PC-9 (cell line): ENCODE measurements around the gene SLC44A5. TPM values are rescaled to one million over a fixed set of nuclear protein-coding genes. Genes with fewer than 3 reads are reported as not detected.

ENCODE experiments used
- BruUV-seq: library from RNA; stranded (reverse); fragments of 400-500 nt; replicated peaks from 2 replicates; lab custom pipeline; 2021; lab: Mats Ljungman, UMichigan
- CTCF ChIA-PET: fragments of 300-600 bp; sonication (Branson Sonifier 250); formaldehyde crosslinking; loops from one replicate; lab custom pipeline; 2022; ENCODE audit warnings: antibody characterized with exemption; lab: Charles Lee
- POLR2A ChIA-PET: fragments of 300-600 bp; sonication (Branson Sonifier 250); formaldehyde crosslinking; loops from one replicate; lab custom pipeline; 2022; ENCODE audit warnings: antibody characterized with exemption; ENCODE audit not compliant: unreplicated experiment; lab: Charles Lee
- DNase-seq, 2 experiments: peaks; one replicate each; pipeline versions ENCODE4 v3.0.0 to v3.0.0-alpha.2; 2015 to 2022; ENCODE audit warnings: mixed read lengths in 1 of 2
- H2AFZ ChIP-seq: fragments of 200-600 bp; sonication (generic); 2 replicates; pipeline ENCODE4 v1.8.1; 2017; ENCODE audit warnings: antibody characterized with exemption
- H3F3A ChIP-seq: fragments of 200-600 bp; sonication (generic); 2 replicates; pipeline ENCODE4 v1.8.1; 2017; ENCODE audit warnings: antibody characterized with exemption, mild to moderate bottlenecking, low read depth; ENCODE audit not compliant: insufficient read depth
- H3K27ac ChIP-seq: fragments of 200-600 bp; sonication (generic); 2 replicates; pipeline ENCODE4 v1.6.1; 2016; ENCODE audit warnings: mixed run types
- H3K27me3 ChIP-seq: fragments of 200-600 bp; sonication (generic); 2 replicates; pipeline ENCODE4 v1.6.1; 2016; ENCODE audit warnings: low read depth, mixed run types; ENCODE audit not compliant: insufficient read depth
- H3K36me3 ChIP-seq: fragments of 200-600 bp; sonication (generic); 2 replicates; pipeline ENCODE4 v1.6.1; 2016; ENCODE audit warnings: low read depth, mixed run types
- H3K4me1 ChIP-seq: fragments of 200-600 bp; sonication (generic); replicated peaks from 2 replicates; pipeline ENCODE4 v1.6.1; 2016; ENCODE audit warnings: mixed run types; ENCODE audit not compliant: insufficient read depth
- H3K4me2 ChIP-seq: fragments of 200-600 bp; sonication (generic); 2 replicates; pipeline ENCODE4 v1.6.1; 2017; ENCODE audit warnings: mixed run types
- H3K4me3 ChIP-seq: fragments of 200-600 bp; sonication (generic); 2 replicates; pipeline ENCODE4 v1.6.1; 2016; ENCODE audit warnings: mixed run types
- H3K79me2 ChIP-seq: fragments of 200-600 bp; sonication (generic); 2 replicates; pipeline ENCODE4 v1.6.1; 2017; ENCODE audit warnings: low read depth, mixed run types
- H3K9me2 ChIP-seq: fragments of 200-600 bp; sonication (generic); 2 replicates; pipeline ENCODE4 v1.8.1; 2017; ENCODE audit warnings: mild to moderate bottlenecking; ENCODE audit not compliant: insufficient read depth
- H3K9me3 ChIP-seq: fragments of 200-600 bp; sonication (generic); 2 replicates; pipeline ENCODE4 v1.8.1; 2016; ENCODE audit warnings: low read depth; ENCODE audit not compliant: insufficient read depth
- H4K20me1 ChIP-seq: fragments of 200-600 bp; sonication (generic); 2 replicates; pipeline ENCODE4 v1.8.1; 2017; ENCODE audit not compliant: insufficient read depth
- CTCF ChIP-seq: fragments of 200-600 bp; sonication (generic); conservative IDR thresholded peaks from 2 replicates; pipeline ENCODE4 v1.6.1; 2017; ENCODE audit warnings: mixed run types, antibody characterized with exemption, mild to moderate bottlenecking, moderate library complexity
- EZH2 ChIP-seq: fragments of 200-600 bp; sonication (generic); IDR thresholded peaks from 2 replicates; pipeline ENCODE4 v1.8.0; 2017; ENCODE audit warnings: antibody characterized with exemption, low read depth
- intact Hi-C: fragments of 100-400 bp; cut with micrococcal nuclease; formaldehyde crosslinking; loops from one replicate; pipeline ENCODE4 v1.10.0; 2022; ENCODE audit not compliant: unreplicated experiment
- total RNA-seq: library from RNA; stranded (reverse); gene quantifications from 2 replicates; pipeline ENCODE4 v1.2.3, GENCODE V29; 2021

SLC44A5 gene
- total RNA-seq, 1 experiment from 2014 or later, result 0.09 TPM

- intact Hi-C loops, result no loop called here
- POLR2A ChIA-PET, result interaction anchor here (0.8 kb wide), 1 partner anchor 14 kb away, joined by 9 read pairs; no protein-coding TSS in a partner anchor
- H3K27ac ChIP-seq, result no peak overlapping the region
- CTCF ChIA-PET, result no interaction called here
- H3K9me3 ChIP-seq, result no peaks in the 10 kb centered on the region
- H3K27me3 ChIP-seq, result no peaks in the 10 kb centered on the region
- no peaks in the 10 kb centered on the region for H4K20me1 ChIP-seq
- no peak for DNase-seq
- H3K36me3 ChIP-seq, result no peaks in the 10 kb centered on the region
- no peaks in the 10 kb centered on the region for H3F3A ChIP-seq
- no peak overlapping the region for H2AFZ ChIP-seq
- no peaks in the 10 kb centered on the region; the same call in 1 of the 2 replicates for H3K9me2 ChIP-seq
- no TSS peak for BruUV-seq
- H3K4me1 ChIP-seq, result no peaks in the 10 kb centered on the region
- H3K79me2 ChIP-seq, result no peaks in the 10 kb centered on the region
- H3K4me2 ChIP-seq, result no peak overlapping the region
- H3K4me3 ChIP-seq, result no peak overlapping the region
- no peak for TF ChIP-seq CTCF
- no peak for TF ChIP-seq EZH2
Measured at GRCh38 chr1:75528001-75528400, 82.9 kb downstream of the SLC44A5 start.

- no peaks in the 10 kb centered on the region; the same call in 1 of the 2 replicates for H3K9me2 ChIP-seq
- no peaks in the 10 kb centered on the region for H3K27me3 ChIP-seq
- peaks cover 9% of the 10 kb centered on the region; the same call in 1 of the 2 replicates for H3K4me1 ChIP-seq
- H3K36me3 ChIP-seq, result no peaks in the 10 kb centered on the region
- DNase-seq, result no peak
- CTCF ChIA-PET, result no interaction called here
- no peaks in the 10 kb centered on the region for H3K9me3 ChIP-seq
- no peak overlapping the region for H2AFZ ChIP-seq
- H3K4me3 ChIP-seq, result no peak overlapping the region
- BruUV-seq, result no TSS peak
- TF ChIP-seq CTCF, result no peak
- no peak for TF ChIP-seq EZH2
- no peak overlapping the region for H3K4me2 ChIP-seq
- H3F3A ChIP-seq, result no peaks in the 10 kb centered on the region
- POLR2A ChIA-PET, result no interaction called here
- intact Hi-C loops, result no loop called here
- H4K20me1 ChIP-seq, result no peaks in the 10 kb centered on the region
- no peak overlapping the region for H3K27ac ChIP-seq
- no peaks in the 10 kb centered on the region for H3K79me2 ChIP-seq
Measured at GRCh38 chr1:75522389-75522788, 88.5 kb downstream of the SLC44A5 start.

- no TSS peak for BruUV-seq
- Histone ChIP-seq H2AFZ (peak overlapping the region; percentile 47; the same call in 1 of the 2 replicates), H4K20me1 (no peaks in the 10 kb centered on the region), H3K27ac (no peak overlapping the region), H3K79me2 (no peaks in the 10 kb centered on the region), H3K9me3 (no peaks in the 10 kb centered on the region), H3K36me3 (no peaks in the 10 kb centered on the region), H3K9me2 (no peaks in the 10 kb centered on the region; the same call in 1 of the 2 replicates), H3K4me1 (peaks cover 9% of the 10 kb centered on the region; the same call in 1 of the 2 replicates), H3F3A (no peaks in the 10 kb centered on the region), H3K4me3 (no peak overlapping the region), H3K27me3 (no peaks in the 10 kb centered on the region), H3K4me2 (no peak overlapping the region)
- intact Hi-C loops, result no loop called here
- DNase-seq, result no peak
- CTCF ChIA-PET, result no interaction called here
- TF ChIP-seq CTCF, result no peak
- no peak for TF ChIP-seq EZH2
- POLR2A ChIA-PET, result no interaction called here
Measured at GRCh38 chr1:75521658-75522057, 89.3 kb downstream of the SLC44A5 start.
